ENCODE measurements around the gene GPC1. TPM values are rescaled to one million over a fixed set of nuclear protein-coding genes. Genes with fewer than 3 reads are reported as not detected.

Gene GPC1
- total RNA-seq, 1 experiment from 2014 or later = 5.8 TPM

DNA sequence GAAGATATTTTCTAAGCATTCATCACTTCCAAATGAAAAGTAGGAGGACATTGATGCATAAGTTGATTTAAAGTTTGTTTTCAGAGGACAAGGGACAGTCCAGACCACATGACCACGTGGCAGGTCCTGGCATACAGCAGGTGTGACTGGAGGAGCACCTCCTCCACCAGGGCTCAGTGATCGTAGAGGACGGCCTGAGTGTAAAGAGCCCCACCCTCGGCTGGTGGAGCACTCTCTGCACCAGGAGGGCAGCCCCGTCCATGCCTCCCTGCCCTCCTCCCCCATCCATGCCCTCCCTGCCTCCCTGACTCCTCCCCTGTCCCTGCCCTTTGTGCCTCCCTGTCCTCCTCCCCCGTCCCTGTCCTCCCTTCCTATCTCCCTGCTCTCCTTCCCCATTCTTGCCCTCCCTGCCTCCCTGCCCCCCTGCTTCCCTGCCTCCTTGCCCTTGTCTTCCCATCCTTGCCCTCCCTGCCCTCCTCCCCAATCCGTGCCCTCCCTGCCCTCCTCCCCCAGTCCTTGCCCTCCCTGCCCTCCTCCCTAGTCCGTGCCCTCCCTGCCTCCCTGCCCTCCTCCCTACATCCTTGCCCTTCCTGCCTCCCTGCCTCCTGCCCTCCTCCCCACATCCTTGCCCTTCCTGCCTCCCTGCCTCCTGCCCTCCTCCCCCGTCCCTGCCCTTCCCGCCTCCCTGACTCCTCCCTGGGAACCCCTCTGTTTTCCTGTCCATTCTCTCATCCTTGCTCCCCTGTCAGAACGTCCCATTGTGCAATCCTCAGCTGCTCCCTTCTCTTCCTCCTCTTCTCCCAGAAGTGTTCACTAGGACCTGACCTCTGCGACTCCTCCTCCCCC is 74.4 kb downstream of the GPC1 start:
- in situ Hi-C loops (cut with HindIII; ENCODE audit: low pct_unique_long_range_greater_than_20kb, low sequenced_read_pairs) = no loop called here
- DNase-seq (ENCODE audit: low read depth, low spot score) = no peak

DNA sequence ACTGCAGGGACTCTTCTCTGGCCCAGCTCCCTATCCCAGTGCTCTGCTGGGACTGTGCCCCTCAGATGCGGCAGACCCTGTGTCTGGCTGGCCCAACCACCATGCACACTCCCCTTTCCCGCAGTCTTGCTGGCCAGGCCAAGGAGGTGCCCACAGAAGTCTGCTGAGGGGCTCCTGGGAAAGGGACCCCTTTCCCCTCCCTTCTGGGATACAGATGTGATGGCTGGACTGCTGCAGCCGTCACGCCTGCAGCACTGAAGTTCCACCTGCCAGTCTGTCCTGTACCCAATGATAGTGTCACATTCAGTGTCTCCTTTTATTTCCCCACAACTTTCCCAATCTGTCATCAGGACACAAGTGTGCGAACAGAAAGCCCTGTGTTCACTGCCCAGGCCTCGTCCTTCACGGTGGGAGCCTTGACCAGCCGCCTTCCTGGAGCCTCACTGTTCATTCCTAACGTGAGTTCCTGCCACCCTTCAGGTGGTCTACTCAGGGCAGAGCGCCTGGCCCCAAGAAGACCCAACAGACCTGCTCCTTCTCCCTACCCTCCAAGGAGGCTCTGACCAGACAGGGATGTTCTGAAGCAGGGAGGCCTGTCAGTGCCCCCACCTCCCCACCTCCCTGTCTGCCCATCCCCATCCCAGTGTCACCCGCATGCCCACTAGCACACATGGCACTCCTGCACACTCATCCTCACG is 75.2 kb downstream of the GPC1 start:
- DNase-seq (ENCODE audit: low read depth, low spot score) = no peak
- in situ Hi-C loops (cut with HindIII; ENCODE audit: low pct_unique_long_range_greater_than_20kb, low sequenced_read_pairs) = no loop called here

DNA sequence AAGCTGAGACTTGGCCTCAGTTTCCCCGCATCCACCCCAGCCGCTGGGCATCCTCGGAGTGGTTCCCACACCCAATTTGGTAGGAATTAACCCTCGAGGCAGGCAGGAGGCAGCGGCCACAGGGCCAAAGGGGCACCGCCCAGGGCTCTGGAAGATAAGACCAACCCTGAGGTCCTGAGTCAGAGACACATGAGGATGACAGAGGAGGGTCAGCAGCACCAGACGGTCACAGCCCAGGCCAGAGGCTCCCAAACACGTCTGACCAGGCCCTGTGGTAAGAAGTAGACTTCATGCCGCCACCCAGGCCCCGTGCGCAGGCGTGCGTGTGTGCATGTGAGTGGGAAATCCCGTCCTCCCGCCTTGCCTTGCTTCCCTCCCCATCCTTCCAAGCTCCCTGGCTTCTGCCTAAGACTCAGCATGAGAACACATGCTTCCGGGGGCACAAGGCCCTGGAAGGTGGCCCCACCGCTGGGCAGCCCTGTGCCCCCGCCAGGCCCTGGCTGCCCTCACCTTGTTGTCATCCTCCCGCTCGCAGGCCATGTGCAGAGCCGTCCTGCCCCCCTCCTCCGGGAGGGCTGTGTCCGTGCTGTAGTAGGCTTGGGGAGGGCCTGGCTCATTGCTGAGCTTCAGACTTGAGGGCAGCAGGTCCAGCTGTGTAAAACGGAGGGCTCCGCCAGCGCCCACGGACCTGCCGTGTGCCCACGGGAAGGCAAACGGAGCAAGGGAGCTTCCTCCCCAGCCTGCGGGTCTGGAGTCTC is 76.1 kb downstream of the GPC1 start:
- DNase-seq (ENCODE audit: low read depth, low spot score) = no peak
- in situ Hi-C loops (cut with HindIII; ENCODE audit: low pct_unique_long_range_greater_than_20kb, low sequenced_read_pairs) = no loop called here

GRCh38 chr2:240512109-240512485 is 76.6 kb downstream of the GPC1 start:
- in situ Hi-C loops (cut with HindIII; ENCODE audit: low pct_unique_long_range_greater_than_20kb, low sequenced_read_pairs) = no loop called here
- no peak for DNase-seq (ENCODE audit: low read depth, low spot score)

DNA sequence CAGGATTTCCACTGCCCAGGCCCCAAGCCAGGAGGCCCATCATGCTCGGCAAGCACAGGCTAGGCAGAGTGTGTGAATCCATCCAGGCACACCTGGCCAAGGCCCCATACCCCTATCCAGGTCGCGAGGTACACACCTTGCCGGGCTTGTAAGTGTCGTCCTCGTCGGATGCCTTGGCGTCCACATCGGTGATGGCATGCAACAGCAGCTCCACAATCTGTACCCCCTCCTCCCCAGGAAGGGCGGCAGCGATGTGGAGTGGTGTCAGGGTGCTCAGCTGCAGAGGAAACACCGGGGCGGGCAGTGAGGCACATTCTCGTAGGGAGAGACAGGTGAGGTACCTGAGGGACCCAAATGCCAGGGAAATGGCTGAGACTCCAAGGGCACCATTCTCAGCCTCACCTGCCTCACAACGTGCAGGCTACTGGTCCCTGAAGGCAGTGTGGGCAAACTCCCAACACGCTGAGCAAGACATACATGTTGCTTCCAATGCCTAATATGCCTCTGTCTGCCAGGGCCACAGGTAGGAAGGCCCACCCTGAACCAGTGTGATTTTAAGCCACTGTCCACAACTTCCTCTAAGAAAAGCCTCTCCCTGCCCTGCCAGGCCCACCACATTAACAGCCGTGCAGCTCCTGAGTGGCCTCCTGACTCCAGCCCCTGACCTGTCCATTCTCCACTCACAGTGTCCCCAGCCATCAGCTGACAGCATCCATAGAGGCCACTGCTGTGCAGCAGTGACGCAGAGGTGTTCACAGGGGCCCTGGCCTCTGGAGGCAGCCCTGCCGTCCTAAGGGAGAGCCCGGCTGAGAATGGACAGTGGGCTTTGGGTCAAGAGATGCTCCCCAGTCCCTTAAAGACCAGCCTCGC is 77.4 kb downstream of the GPC1 start:
- in situ Hi-C loops (cut with HindIII; ENCODE audit: low pct_unique_long_range_greater_than_20kb, low sequenced_read_pairs) = no loop called here
- DNase-seq (ENCODE audit: low read depth, low spot score) = no peak

- DNase-seq (ENCODE audit: low read depth, low spot score) = peak; percentile 70
- in situ Hi-C loops (cut with HindIII; ENCODE audit: low pct_unique_long_range_greater_than_20kb, low sequenced_read_pairs) = no loop called here
These were observed 78.3 kb downstream of the GPC1 start for GRCh38 chr2:240513549-240514287.

DNA sequence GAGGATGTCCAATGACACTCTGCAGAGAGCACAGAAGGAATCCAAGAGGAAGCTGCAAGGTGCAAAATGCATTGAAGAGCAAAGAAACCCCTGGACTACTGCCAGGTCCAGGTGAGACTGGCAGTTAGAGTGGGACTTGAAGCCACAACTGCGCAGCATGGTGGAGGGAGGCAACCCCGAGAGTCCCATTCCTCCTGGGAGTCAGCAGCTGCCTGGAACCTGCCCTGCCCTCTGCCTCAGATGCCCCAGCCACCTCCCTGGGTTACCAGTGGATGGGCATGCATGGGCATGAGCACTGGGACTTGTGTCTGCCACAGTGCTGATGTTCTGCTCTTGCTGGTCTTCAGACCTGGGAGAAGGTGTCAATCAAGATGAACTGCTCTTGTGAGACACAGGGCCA is 79.2 kb downstream of the GPC1 start:
- no peak for DNase-seq (ENCODE audit: low read depth, low spot score)
- in situ Hi-C loops (cut with HindIII; ENCODE audit: low pct_unique_long_range_greater_than_20kb, low sequenced_read_pairs) = no loop called here

GRCh38 chr2:240517342-240517741 is 81.9 kb downstream of the GPC1 start:
- no peak for DNase-seq (ENCODE audit: low read depth, low spot score)
- in situ Hi-C loops (cut with HindIII; ENCODE audit: low pct_unique_long_range_greater_than_20kb, low sequenced_read_pairs) = no loop called here

Small RNA genes lying within 50 kb of the gene (small RNA-seq; reads per million reads assigned to genes)
- gene MIR149 = 0 to 0.53 reads per million in 2 experiments

Other genes with a start within 250 kb of the GPC1 start
- gene ANKMY1, start 122.3 kb downstream of the GPC1 start, total RNA-seq (2014; rRNA removed; shearing (Covaris generic)) = 5.2 and 9.7 TPM in 2 replicates
- 3.6 and 8.0 TPM in 2 replicates for gene DUSP28, start 124.7 kb downstream of the GPC1 start, total RNA-seq (2014; rRNA removed; shearing (Covaris generic))
- gene RNPEPL1, start 132.8 kb downstream of the GPC1 start, total RNA-seq (2014; rRNA removed; shearing (Covaris generic)) = 19.0 and 19.7 TPM in 2 replicates
- 15.5 and 20.7 TPM in 2 replicates for gene CAPN10, start 151.1 kb downstream of the GPC1 start, total RNA-seq (2014; rRNA removed; shearing (Covaris generic))
- gene GPR35, start 189.8 kb downstream of the GPC1 start, total RNA-seq (2014; rRNA removed; shearing (Covaris generic)) = 0.05 TPM in 1 of 2 replicates, not detected in the other
- not detected in 2 replicates for gene AQP12B, start 247.2 kb downstream of the GPC1 start, total RNA-seq (2014; rRNA removed; shearing (Covaris generic))

Measured in SK-MEL-5 (cell line).